ENCODE measurements around the gene EMILIN2.

DNA sequence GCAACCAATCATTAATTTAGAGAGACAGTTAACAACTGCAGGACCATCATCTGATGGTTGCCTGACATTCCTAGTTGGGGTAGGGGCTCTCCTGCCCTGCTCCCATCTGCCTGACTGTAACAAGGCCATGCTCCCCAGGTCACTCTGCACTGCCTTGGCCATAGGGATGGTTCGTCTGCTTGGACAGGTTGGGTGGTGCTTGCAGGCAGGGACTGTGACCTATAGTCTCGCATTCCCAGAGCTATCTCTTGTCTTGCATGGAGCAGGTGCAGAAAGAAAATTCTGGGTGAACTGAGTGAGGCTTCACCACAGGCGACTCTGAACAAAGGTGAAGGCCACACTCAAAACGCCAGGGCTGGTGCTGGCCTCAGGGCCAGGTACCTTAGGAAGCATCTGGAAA, 64.7 kb downstream of the EMILIN2 start:
- TF ChIP-seq EZH2 (IDR thresholded peaks at IDR 0.05; ENCODE audit: low read length): no peak
- TF ChIP-seq, protein P1, sequence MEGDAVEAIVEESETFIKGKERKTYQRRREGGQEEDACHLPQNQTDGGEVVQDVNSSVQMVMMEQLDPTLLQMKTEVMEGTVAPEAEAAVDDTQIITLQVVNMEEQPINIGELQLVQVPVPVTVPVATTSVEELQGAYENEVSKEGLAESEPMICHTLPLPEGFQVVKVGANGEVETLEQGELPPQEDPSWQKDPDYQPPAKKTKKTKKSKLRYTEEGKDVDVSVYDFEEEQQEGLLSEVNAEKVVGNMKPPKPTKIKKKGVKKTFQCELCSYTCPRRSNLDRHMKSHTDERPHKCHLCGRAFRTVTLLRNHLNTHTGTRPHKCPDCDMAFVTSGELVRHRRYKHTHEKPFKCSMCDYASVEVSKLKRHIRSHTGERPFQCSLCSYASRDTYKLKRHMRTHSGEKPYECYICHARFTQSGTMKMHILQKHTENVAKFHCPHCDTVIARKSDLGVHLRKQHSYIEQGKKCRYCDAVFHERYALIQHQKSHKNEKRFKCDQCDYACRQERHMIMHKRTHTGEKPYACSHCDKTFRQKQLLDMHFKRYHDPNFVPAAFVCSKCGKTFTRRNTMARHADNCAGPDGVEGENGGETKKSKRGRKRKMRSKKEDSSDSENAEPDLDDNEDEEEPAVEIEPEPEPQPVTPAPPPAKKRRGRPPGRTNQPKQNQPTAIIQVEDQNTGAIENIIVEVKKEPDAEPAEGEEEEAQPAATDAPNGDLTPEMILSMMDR (optimal IDR thresholded peaks at IDR 0.05 in 1 of 3, IDR thresholded peaks at IDR 0.05 in 1 of 3, conservative IDR thresholded peaks at IDR 0.05 in 1 of 3; ENCODE audit: extremely low read depth in 1 of 3, insufficient read depth in 2 of 3, low read length in 3 of 3): no peak

All from keratinocyte (primary cell).